AG20443 (cell line): Measurements from ENCODE around the gene NLGN3.
"Not testable (repeated sequence)": the region's sequence is repeated elsewhere in the genome, so short reads cannot be mapped to it uniquely, and the experiment has no call there.

Experiments
- DNase-seq: peaks from one replicate; pipeline ENCODE4 v3.0.0; 2012; ENCODE audit warnings: low spot score, mixed read lengths

Gene NLGN3

DNA sequence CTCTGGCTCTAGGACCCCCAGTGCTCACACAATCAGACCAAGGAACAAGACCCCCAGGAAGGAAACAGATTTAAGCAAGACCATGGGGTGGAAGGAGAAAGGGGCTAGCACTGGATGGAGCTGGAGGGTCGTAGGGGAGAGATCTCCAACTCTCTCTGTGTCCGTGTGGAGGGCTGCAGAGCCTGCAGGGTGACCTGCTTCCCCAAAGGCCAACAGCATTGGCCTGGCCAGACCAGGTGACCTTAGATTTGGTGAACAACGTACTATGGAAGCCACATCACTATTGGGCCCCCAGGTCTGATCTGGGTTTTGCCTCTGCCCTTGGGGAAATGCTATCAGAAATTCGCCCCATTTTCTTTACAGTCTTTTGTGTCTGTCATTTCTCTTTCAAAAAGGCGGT, 26.0 kb downstream of the NLGN3 start:
- no peak for DNase-seq

DNA sequence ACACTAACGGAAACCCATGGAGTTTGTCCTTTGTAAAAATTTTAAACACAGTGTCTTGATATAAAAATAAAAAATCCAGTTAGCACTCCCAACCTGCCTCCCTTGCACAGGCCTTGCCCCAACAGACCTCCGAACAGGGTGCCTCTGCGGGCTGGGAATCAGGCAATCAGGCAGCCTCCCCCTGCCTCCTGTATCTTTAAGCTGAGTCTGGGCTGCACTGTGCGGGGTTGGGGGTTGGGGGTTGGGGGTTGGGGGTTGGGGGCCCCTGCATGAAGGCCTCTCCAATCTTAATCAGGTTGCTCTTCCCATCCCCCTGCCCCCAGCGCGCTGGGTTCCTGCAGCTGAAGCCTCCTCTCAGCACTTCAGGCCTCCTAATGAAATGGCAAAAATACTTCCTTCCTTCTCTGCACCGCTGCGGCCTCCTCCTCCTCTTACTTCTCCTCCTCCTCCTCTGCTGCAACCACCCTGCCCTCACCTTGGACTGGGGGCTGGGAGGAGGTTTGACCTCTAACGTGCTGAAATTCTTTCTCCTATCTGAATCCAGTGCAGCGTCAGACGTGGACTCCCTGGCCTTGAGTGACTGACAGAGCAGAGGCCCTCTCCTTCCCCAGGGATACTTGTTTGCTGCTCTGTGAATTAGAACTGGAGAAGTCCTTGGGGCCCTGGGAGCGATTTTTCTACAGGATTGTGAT, 26.6 kb downstream of the NLGN3 start:
- no peak for DNase-seq

DNA sequence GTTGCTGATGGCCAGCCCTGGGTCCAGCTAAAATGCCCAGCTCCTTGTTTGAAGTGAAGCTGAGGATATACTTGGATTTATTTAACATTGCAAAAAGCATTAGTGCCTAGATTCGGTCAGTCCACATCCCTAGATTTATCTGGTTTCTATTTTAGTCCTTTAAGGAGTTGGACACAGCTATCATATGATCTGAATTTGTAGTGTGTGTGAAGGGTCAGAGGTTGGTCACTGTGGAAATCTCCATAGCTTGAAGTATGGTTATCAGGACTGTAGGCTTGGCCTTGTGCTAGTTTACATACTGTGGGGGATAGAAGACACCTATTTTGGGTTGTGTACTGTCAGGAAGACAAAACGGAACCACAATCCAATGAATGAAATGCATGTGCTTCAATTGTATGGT, 28.8 kb downstream of the NLGN3 start:
- no peak for DNase-seq

DNA sequence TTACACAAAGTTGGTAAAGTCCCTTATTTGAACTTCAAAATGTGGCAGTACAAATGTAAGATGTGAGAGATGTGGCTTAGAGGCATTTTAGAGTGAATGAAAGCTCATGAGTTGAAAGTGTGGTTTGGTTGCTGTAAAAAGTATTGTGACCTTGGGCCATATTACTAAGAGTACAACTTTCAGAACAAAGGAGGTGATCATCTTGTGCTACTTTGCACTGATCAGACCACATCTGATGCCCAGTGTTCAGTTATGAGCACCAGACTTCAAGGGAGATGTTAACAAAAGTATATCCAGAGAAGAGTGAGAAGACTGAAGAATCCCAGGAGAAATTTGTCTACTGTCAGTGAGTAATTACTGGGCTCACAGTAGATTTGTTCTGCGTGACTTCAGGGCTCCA, 30.2 kb downstream of the NLGN3 start:
- no peak for DNase-seq

DNA sequence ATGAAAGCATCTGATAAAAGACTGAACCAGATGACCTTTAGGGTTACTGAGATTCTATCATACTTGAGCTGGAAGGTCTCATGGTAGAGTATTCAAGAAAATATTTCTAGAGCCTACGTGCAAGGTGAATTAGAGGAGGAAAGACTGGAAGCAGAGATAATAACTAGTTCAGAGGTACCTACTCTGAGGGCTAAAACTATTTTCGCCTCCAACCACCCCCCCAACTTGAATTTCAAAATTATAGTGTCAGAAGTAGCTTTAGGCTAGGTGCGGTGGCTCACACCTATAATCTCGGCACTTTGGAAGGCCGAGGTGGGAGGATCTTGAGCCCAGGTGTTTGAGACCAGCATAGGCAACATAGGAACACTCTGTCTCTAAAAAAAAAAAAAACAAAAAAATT, 30.9 kb downstream of the NLGN3 start:
- no peak for DNase-seq

DNA sequence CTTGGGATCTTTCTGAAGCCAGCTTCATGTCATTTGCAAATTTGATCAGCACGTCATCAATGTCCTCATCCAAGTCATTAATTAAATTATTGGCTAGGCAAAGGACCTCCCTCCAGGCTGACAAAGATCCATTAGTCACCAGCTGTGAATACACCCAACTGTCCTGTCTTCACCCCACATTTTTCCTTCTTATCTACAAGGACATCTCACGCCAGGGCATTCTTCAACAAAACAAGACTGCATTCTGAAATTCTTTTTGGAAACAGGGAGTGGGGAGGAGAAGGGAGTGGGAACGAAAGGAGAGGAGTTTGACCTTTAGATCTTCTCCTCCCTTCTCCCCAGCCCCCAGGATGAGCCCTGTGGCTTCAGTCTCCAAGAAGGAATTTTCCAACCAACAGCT, 32.7 kb downstream of the NLGN3 start:
- DNase-seq, result peak; percentile 40

DNA sequence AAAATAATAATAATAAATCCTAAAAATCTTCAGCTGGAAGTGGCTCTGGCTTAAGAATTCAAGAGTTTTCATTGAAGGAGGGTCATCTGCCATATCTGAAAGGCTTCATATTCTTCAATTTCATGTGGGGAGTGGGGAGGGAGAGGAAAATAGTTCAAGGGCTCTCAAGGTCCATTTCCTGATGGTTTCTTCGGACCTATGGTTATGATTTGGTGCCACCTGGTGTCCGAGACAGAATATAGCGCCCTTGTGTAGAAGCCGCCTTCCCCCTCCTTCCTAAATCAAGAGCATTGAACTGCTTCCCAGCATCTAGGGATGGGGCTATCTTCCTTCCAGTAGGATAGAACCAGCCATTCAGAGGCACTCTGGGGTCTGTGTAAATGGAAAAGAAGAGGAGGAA, 34.3 kb downstream of the NLGN3 start:
- DNase-seq, result peak; percentile 38

DNA sequence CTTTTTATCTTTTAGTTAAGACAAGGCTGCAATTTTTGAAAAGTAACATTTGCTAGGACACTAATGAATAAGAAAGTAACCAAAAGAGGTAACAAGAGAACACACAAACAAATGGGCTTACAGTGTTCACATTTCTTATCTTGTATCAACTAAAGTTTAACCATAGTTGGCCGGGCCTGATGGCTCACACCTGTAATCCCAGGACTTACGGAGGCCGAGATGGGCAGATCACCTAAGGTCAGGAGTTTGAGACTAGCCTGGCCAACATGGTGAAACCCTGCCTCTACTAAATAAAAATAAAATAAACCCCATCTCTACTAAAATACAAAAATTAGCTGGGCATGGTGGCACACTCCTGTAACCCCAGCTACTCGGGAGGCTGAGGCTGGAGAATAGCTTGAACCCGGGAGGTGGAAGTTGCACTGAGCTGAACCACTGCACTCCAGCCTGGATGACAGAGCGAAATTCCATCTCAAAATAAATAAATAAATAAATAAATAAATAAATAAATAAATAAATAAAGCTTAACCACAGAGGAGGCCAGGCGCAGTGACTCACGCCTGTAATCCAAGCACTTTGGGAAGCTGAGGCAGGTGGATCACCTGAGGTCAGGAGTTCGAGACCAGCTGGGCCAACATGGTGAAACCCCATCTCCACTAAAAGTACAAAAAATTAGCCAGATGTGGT, 36.1 kb downstream of the NLGN3 start:
- not testable (repeated sequence) for DNase-seq

DNA sequence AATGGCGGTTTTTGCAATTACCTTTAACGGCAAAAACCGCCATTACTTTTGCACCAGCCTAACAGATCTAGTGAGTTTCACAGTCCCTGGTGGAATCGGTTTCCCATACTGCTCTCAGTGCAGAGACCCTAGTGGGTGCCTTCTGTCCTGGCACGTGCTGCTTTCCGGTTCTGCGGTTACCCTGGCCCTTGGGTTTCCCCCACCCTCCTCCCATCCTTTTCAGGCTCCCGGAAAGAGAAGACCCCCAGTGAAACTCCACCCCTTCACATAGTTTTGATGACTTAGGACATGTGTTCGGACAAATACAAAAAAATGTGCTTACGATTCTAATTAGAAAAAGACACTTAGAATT, 36.9 kb downstream of the NLGN3 start:
- no peak for DNase-seq

DNA sequence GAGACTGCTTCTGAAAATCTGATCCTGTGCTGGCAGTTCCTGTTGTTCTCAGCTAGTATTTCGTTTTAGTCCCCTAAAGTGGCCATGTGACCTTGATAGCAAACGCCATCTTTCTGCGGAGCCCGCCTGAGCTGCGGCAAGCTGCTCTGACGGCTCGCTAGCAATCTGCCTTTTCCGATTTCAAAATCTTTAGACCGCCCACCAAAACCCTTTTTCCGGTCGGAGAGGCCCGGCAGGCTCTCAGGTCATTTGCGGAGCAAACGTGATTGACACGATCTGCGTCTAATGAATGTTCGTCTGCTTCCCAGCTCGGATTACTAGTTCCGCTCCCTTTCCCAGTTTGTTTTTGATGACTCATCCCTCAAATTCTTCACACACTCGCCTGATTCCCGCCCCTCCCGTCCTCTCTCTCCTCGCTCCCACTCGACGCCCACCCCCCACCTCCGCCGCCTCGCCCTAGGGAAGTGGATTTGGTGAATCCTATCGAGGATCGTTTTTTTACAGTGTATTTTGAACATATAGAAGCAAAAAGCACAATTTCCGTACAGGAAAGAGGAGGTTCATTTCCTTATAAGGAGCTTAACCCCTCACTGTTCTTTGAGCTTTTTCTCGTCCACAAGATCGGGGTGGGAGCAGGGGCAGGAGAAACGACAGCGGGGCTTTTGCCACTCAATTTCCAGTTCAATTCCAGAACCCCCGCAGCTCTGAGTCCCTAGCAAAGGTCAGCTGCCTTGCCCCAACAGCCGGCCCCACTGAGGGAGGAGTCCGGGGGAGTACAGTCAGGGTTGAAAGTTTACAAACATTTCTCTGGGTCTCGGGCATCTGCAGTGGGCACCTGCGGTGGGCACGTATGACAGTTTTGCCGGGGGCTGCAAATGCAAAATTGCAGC, 37.5 kb downstream of the NLGN3 start:
- DNase-seq, result peak; percentile 87

DNA sequence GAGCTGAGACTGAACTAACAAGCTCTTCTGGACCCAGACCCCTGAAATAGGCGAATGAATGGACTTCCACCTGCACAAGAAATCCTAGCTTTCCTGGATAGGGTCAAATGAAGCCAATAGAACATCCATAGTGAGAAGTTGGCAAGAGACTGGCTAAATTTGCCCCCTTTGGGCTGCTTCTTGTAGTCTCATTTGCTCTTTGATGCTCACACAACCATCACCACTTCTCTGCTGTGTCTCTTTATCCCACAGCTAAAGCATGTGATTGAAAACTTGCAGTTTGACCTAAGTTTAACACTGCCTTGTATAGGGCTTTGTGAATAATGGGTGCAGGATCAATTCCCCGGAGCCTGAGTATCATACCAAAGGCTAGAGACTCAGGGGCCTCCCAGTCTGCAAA, 38.2 kb downstream of the NLGN3 start:
- DNase-seq, result no peak

DNA sequence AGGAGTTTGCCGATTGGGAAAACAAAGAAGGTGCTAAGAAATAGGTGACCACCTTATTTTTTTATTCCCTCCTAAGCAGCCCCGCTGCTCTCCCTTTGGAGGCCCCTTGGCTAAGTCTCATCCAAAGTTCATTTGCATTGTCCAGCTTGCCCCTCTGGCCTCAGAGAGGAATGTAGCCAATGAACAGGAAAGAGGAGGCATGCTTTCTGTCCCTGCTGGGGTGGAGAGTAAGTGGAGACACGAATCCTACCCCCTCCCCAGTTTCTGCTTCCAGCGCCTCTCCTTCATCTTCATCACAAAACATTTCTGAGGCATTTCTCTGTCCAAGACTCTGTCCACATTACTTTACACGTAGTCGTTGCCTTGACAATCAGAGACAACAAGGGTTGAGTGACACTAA, 38.7 kb downstream of the NLGN3 start:
- DNase-seq, result no peak

DNA sequence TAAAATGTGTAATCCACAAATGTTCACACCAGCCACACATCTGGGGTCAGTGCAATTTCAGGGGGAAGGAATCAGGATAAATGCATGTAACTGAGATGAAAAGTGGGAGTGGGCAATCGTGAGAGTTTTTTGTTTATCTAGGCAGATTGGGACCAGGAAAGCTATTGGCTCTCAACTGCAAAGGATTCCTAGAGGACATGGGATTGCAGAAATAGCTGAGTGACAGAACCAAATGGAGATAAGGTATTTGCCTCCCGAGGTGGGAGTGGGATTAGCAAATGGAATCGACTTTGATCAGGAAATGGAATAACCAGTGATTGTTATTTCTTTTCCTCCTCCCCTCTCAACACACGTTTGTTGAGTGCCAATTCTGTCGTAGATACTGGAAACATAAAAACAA, 39.5 kb downstream of the NLGN3 start:
- DNase-seq, result no peak

DNA sequence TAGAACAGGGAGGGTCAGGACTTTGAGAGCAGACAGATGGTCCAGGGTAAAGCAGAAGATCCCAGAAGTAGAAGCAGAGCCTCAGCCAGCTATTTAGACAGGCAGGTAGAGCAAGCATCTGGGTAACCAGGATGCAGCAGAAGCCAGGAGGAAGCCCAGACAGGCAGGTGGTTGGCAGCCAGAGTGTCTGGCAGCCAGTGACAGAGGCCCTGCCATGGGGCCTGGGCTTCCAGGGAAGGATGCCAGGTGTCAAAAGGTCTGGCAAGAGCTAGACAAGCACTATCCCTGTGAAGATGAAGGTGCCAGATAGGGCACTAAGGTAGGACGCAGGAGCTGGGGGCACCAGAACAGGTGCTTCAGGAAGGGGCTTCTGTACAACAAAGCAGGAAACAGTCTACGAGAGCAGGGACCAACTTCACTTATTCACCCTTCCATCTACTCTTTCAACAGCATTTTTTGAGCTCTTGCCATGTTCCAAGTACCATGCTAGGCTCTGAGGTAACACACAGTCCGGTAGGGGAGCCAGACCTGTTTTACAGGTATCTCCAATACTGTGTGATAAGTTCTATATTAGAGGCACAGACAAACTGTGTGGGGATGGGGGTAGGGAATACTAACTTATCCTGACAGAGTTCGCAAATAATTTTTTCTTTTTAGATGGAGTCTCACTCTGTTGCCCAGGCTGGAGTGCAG, 40.3 kb downstream of the NLGN3 start:
- no peak for DNase-seq

DNA sequence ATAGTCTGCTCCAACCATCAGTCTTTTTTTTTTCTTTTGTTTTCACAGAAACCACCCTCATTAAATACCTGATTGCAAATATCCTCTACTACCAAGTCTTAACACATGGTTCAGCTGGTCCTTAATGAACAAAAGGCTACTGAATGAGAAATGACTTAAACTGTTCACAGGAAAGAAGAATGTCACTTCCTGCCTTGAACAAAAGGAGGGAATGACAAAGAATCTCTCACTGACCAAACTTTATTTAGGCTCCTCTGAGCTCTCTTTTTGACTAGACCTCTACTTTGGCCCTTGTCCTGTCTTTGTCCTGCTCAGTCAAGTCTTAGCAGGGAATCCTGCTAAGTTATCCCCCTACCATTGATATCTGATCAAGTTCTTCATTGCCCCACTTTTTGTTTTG, 46.6 kb downstream of the NLGN3 start:
- no peak for DNase-seq

DNA sequence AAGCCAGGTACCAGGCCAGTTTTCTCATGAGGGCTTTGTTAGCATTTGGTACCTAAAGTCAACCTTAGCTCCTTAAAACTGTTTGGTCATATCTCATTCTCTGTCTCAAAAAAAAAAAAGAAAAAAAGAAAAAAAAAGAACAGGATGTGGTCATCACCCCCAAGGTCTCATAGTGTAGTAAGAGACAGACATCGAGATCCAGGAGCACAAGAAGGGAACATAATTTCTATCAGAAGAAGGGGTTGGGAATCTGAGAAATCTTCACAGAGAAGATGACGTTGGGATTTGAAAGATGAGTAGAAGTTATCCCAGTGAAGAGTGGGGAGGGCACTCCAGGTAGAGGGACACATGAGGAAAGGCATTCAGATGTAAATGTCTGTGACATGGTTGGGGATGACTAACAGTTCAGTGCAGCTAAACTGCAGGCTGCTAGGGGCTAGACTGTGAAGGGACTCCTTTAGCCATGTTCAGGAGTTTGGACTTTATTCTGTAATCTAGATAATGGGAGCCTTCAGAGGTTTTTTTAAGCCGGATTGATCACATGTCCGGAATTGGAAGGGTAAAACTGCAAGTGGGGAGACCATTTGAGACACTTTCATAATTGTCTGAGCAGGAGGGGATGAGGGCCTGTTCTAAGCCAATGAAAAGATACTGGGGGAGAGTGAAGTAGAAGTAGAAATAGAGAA, 51.5 kb downstream of the NLGN3 start:
- no peak for DNase-seq

DNA sequence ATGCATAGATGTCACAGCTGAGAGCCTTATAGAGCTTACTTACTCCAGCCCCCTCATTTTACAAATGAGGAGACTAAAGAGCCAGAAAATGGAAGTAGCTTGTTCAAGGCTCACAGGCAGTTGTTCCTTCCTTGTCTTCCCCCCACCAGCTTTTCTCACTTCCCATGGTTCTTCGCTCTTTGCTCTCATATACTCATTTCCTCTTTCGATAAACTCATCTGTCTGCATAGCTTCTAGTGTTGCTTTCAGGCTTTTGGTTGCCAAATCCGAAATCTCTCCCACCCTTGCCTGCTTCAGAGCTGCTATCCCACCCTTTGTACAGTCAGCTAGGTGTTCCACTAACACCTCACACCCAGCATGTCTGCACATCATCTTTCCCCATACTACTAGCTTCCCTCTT, 53.4 kb downstream of the NLGN3 start:
- no peak for DNase-seq

DNA sequence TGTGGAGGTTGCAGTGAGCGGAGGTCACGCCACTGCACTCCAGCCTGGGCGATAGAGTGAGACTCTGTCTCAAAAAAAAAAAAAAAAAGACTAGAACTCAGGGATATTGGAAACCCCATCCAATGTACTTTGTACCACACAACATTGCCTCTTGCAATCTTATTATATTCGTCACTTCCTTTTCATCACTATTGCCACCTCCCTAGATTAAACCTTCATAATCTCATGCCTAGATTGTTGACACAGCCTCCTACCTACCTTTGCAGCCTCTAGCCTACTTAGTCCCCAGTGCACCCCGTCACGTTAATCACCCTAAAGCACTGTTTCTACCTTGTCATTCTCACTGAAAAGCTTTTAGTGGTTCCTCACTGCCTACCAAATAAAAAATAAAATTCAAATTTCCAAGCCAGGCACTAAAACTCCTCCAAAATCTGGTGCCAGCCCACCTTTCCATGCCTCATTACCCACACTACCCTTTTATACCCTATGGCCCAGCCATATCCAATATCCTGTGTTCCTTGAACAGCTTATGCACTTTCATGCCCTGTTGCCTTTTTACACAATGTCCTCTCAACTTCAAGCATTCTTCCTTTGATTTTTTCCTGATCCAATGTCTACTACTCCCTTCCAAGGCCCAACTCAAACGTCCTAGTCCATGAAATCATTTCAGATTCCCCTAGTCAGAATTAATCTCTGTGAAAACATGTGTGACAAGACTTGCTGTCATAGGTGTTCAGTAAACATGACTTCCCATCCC, 54.8 kb downstream of the NLGN3 start:
- DNase-seq, result no peak

DNA sequence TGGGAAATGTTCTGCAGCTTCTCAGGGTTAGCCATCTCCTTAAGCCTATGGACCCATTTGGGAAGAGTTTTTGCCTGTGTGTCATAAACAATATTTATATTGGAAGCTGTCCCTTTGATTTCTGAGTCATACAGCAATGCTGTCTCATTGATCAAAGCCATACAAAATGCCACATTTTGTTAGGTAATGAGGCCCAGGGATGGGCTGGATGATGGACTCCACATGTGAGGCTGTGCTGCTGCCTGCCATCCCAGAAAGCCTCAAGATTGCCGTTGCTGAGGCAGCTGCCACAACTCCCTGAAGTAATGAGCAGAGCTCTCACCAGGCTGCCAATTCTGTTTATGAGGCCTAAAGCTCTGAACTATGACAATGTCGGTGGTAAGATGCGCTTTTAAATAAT, 66.2 kb downstream of the NLGN3 start:
- peak; percentile 59 for DNase-seq

DNA sequence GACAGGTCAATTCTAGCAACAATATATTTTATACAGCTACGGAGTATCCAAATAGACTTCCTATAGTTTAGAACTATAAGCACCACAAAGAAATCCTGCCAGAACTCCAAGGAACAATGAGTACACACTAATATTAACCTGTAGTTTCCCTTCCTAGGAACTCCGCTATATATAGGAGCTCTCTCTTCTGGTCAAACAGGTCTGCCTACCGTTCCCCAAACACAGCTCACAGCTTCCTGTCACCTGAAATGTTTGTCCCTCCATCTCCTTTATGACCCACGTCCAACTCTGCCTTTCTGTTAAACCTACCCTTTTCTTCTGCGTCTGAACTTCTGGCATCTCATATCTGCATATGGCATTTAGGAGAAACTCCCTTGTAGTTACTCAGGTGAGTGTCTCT, 67.9 kb downstream of the NLGN3 start:
- no peak for DNase-seq

DNA sequence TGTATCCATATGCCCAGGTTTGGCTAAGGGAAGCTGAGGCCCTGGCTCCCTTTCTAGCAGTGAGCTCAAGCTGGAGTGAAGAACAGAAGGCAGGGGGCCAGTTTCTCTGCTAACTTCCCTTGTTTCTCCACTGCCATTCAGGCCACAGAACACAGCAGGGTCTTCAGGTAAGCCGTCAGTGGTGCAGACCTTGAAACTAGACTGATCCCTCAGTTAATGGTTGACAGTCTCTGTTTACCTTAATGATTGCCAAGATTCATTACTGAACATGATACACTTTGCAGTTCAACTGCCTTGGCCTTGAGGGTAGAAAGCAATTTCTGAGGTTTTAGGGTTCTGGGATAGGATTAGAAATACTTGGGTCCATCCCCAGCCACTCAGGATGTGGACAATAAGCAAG, 69.5 kb downstream of the NLGN3 start:
- DNase-seq, result no peak
